ENCODE data around the gene CAMTA2.

The CAMTA2 gene

GRCh38 chr17:4946312-4946976, 41.0 kb downstream of the CAMTA2 start:
- DNase-seq, result no peak

GRCh38 chr17:4945944-4946280, 41.6 kb downstream of the CAMTA2 start:
- no peak for DNase-seq

GRCh38 chr17:4945176-4945943, 42.1 kb downstream of the CAMTA2 start:
- DNase-seq, result no peak

- DNase-seq, result no peak
These were observed 42.8 kb downstream of the CAMTA2 start for GRCh38 chr17:4944554-4945175.

GRCh38 chr17:4944163-4944553, 43.3 kb downstream of the CAMTA2 start:
- no peak for DNase-seq

GRCh38 chr17:4942760-4943508, 44.5 kb downstream of the CAMTA2 start:
- no peak for DNase-seq

GRCh38 chr17:4941319-4941610, 46.2 kb downstream of the CAMTA2 start:
- DNase-seq, result no peak

- no peak for DNase-seq
These were observed 46.7 kb downstream of the CAMTA2 start for GRCh38 chr17:4940555-4941318.

- DNase-seq, result peak; percentile 99
These were observed 47.5 kb downstream of the CAMTA2 start, which contains the start of the genes RNF167 and SLC25A11 for GRCh38 chr17:4939796-4940554. Gene RNF167, plus strand, starts transcription at chr17:4940268. Its CDS starts 642 bp downstream, at chr17:4940910. Gene SLC25A11, minus strand, starts transcription at chr17:4940046. Its CDS starts 136 bp downstream, at chr17:4939910.

- no peak for DNase-seq
These were observed 48.0 kb downstream of the CAMTA2 start for GRCh38 chr17:4939546-4939795.

- no peak for DNase-seq
These were observed 48.6 kb downstream of the CAMTA2 start for GRCh38 chr17:4938688-4939545.

GRCh38 chr17:4938069-4938491, 49.4 kb downstream of the CAMTA2 start:
- DNase-seq, result no peak

GRCh38 chr17:4937553-4937952, 49.9 kb downstream of the CAMTA2 start:
- DNase-seq, result no peak

GRCh38 chr17:4936436-4936835, 51.0 kb downstream of the CAMTA2 start:
- DNase-seq, result no peak

- DNase-seq, result no peak
These were observed 51.8 kb downstream of the CAMTA2 start for GRCh38 chr17:4935650-4936049.

GRCh38 chr17:4934173-4934979, 53.1 kb downstream of the CAMTA2 start:
- no peak for DNase-seq

- no peak for DNase-seq
These were observed 53.8 kb downstream of the CAMTA2 start for GRCh38 chr17:4933646-4934045.

- no peak for DNase-seq
These were observed 54.7 kb downstream of the CAMTA2 start for GRCh38 chr17:4932756-4933155.

GRCh38 chr17:4931963-4932362, 55.5 kb downstream of the CAMTA2 start, which contains the start of gene GP1BA:
Gene GP1BA, plus strand, starts transcription at chr17:4932277. Its CDS starts 328 bp downstream, at chr17:4932605.
- DNase-seq, result no peak

GRCh38 chr17:4928881-4929280, 58.6 kb downstream of the CAMTA2 start:
- no peak for DNase-seq
